Measurements from ENCODE around the gene GRIK2. TPM values are rescaled to one million over a fixed set of nuclear protein-coding genes. Genes with fewer than 3 reads are reported as not detected.

Gene GRIK2
- total and polyA plus RNA-seq, 7 donors = 0.25 to 8.9 (median 2.1) TPM; not detected in 2

- Histone ChIP-seq H3K27me3 (no peaks in the 10 kb centered on the region), H3K4me3 (no peak overlapping the region), H3K9me3 (no peaks in the 10 kb centered on the region), H3K36me3 (no peaks in the 10 kb centered on the region), H3K27ac (no peak overlapping the region), H3K4me1 (no peaks in the 10 kb centered on the region)
- DNase-seq = no peak
- TF ChIP-seq CTCF (IDR thresholded peaks at IDR 0.05) = no peak
- intact Hi-C loops (cut with DNase I) = no loop called here
- 73 to 78% methylated on average over 1 of the region's 1 CpG for WGBS, 2 donors
Measured at GRCh38 chr6:101806241-101806640, 412.7 kb downstream of the GRIK2 start.

- no peaks in the 10 kb centered on the region for H3K27me3 ChIP-seq
- H3K9me3 ChIP-seq = no peaks in the 10 kb centered on the region
- no peak overlapping the region for H3K27ac ChIP-seq
- TF ChIP-seq POLR2A (IDR thresholded peaks at IDR 0.05) (no peak), POLR2AphosphoS5 (IDR thresholded peaks at IDR 0.05) (no peak), CTCF (IDR thresholded peaks at IDR 0.05) (no peak), EP300 (IDR thresholded peaks at IDR 0.05) (no peak)
- no peaks in the 10 kb centered on the region for H3K36me3 ChIP-seq
- DNase-seq = no peak
- H3K4me1 ChIP-seq = no peaks in the 10 kb centered on the region
- no peak overlapping the region for H3K4me3 ChIP-seq
- intact Hi-C loops (cut with DNase I) = no loop called here
Measured at GRCh38 chr6:101811108-101811507, 417.6 kb downstream of the GRIK2 start.

GRCh38 chr6:101816716-101817115 is 423.2 kb downstream of the GRIK2 start:
- no peak for TF ChIP-seq POLR2AphosphoS5 (IDR thresholded peaks at IDR 0.05)
- no peak for TF ChIP-seq CTCF (IDR thresholded peaks at IDR 0.05)
- no peak for TF ChIP-seq EP300 (IDR thresholded peaks at IDR 0.05)
- no peak for TF ChIP-seq POLR2A (IDR thresholded peaks at IDR 0.05)
- intact Hi-C loops (cut with DNase I) = no loop called here
- no peaks in the 10 kb centered on the region for H3K36me3 ChIP-seq
- no peak overlapping the region for H3K4me3 ChIP-seq
- no peak overlapping the region for H3K27ac ChIP-seq
- DNase-seq = no peak
- H3K27me3 ChIP-seq = no peaks in the 10 kb centered on the region
- H3K9me3 ChIP-seq = no peaks in the 10 kb centered on the region
- no peaks in the 10 kb centered on the region for H3K4me1 ChIP-seq
- WGBS, 2 donors = 90 to 93% methylated on average over 3 of the region's 3 CpGs

- WGBS, 2 donors = 38 to 57% methylated on average over 6 of the region's 6 CpGs
- H3K4me3 ChIP-seq = no peak overlapping the region
Measured at GRCh38 chr6:101818051-101818450, 424.5 kb downstream of the GRIK2 start.

GRCh38 chr6:101824551-101825345 is 431.2 kb downstream of the GRIK2 start:
- Histone ChIP-seq H3K4me1 (no peaks in the 10 kb centered on the region), H3K4me3 (no peak overlapping the region), H3K27me3 (no peaks in the 10 kb centered on the region), H3K9me3 (peaks cover 0 to 2% (median 0%) of the 10 kb centered on the region in 4 donors), H3K36me3 (no peaks in the 10 kb centered on the region), H3K27ac (no peak overlapping the region)
- intact Hi-C loops (cut with DNase I) = no loop called here
- TF ChIP-seq POLR2A (IDR thresholded peaks at IDR 0.05) (no peak), EP300 (IDR thresholded peaks at IDR 0.05) (no peak), POLR2AphosphoS5 (IDR thresholded peaks at IDR 0.05) (no peak), CTCF (IDR thresholded peaks at IDR 0.05) (no peak)
- WGBS, 2 donors = 79 to 81% methylated on average over 5 of the region's 5 CpGs
- DNase-seq = no peak

More at GRCh38 chr6:101818051-101818450, 424.5 kb downstream of the GRIK2 start:
- no peak for DNase-seq
- TF ChIP-seq EP300 (IDR thresholded peaks at IDR 0.05) (no peak), POLR2A (IDR thresholded peaks at IDR 0.05) (no peak)
- Histone ChIP-seq H3K4me1 (no peaks in the 10 kb centered on the region), H3K36me3 (no peaks in the 10 kb centered on the region), H3K27me3 (no peaks in the 10 kb centered on the region), H3K27ac (no peak overlapping the region), H3K9me3 (no peaks in the 10 kb centered on the region)
- intact Hi-C loops (cut with DNase I) = no loop called here
